Ascending aorta (tissue), 2 donors: ENCODE data around the gene ADAMTS6. TPM values are rescaled to one million over a fixed set of nuclear protein-coding genes. Genes with fewer than 3 reads are reported as not detected.

ENCODE experiments used
- DNase-seq, 2 donors: peaks; one replicate each; pipeline ENCODE4 v3.0.0-alpha.2; 2019; ENCODE audit warnings: low spot score in 2 of 2
- H3K27ac ChIP-seq, 2 donors: fragments of 200-600 bp; sonication (generic); one replicate each; pipeline ENCODE4 v1.5.1; 2016 to 2017; ENCODE audit warnings: mild to moderate bottlenecking in 1 of 2
- H3K27me3 ChIP-seq: fragments of 200-600 bp; sonication (generic); one replicate; pipeline ENCODE4 v1.5.1; 2017
- H3K36me3 ChIP-seq, 2 donors: fragments of 200-600 bp; sonication (generic); one replicate each; pipeline ENCODE4 v1.5.1; 2016
- H3K4me1 ChIP-seq, 2 donors: fragments of 200-600 bp; sonication (generic); one replicate each; pipeline ENCODE4 v1.5.1; 2016 to 2017; ENCODE audit warnings: mild to moderate bottlenecking in 1 of 2
- H3K4me3 ChIP-seq, 2 donors: fragments of 200-600 bp; sonication (generic); one replicate each; pipeline ENCODE4 v1.5.1; 2016 to 2017; ENCODE audit warnings: mild to moderate bottlenecking in 1 of 2
- H3K9me3 ChIP-seq, 2 donors: fragments of 200-600 bp; sonication (generic); one replicate each; pipeline ENCODE4 v1.5.1; 2016
- CTCF ChIP-seq, 3 experiments: fragments of 200-600 bp in 2 of 3; fragments of 450-650 bp in 1 of 3; sonication (generic) in 2 of 3; IDR thresholded peaks; one replicate each; pipeline ENCODE4 v1.5.1; 2016 to 2019; ENCODE audit warnings: antibody characterized with exemption in 3 of 3, mild to moderate bottlenecking in 1 of 3, moderate library complexity in 1 of 3
- intact Hi-C: fragments of 100-400 bp; cut with DNase I; formaldehyde crosslinking; loops from one replicate; pipeline ENCODE4 v1.15.1; 2023
- total RNA-seq: library from RNA; depleted of rRNA; stranded (reverse); fragments of >200 nt; gene quantifications from one replicate; pipeline ENCODE4 v1.1.0, GENCODE V29; 2016

The ADAMTS6 gene
- total RNA-seq, 1 donor from 2014 or later = 8.9 TPM

- intact Hi-C loops = no loop called here
- no peak for DNase-seq
- Histone ChIP-seq H3K27ac (peak overlapping the region in 1 of 2 donors; percentile 40), H3K9me3 (no peaks in the 10 kb centered on the region), H3K36me3 (no peaks in the 10 kb centered on the region), H3K27me3 (no peaks in the 10 kb centered on the region), H3K4me1 (peaks cover 0 to 7% of the 10 kb centered on the region in 2 donors), H3K4me3 (no peak overlapping the region)
- no peak for TF ChIP-seq CTCF (IDR thresholded peaks at IDR 0.05)
Observed at GRCh38 chr5:65156933-65157332, 324.8 kb downstream of the ADAMTS6 start.

- intact Hi-C loops = no loop called here
Observed at GRCh38 chr5:65152131-65152530, 329.6 kb downstream of the ADAMTS6 start.

GRCh38 chr5:65151614-65152013 is 330.1 kb downstream of the ADAMTS6 start:
- no peak overlapping the region for H3K27ac ChIP-seq
- H3K9me3 ChIP-seq = no peaks in the 10 kb centered on the region
- TF ChIP-seq CTCF (IDR thresholded peaks at IDR 0.05) = no peak
- intact Hi-C loops = no loop called here
- no peak overlapping the region for H3K4me3 ChIP-seq
- H3K4me1 ChIP-seq = no peaks in the 10 kb centered on the region
- no peaks in the 10 kb centered on the region for H3K36me3 ChIP-seq
- no peaks in the 10 kb centered on the region for H3K27me3 ChIP-seq
- DNase-seq = no peak

More at GRCh38 chr5:65152131-65152530, 329.6 kb downstream of the ADAMTS6 start:
- Histone ChIP-seq H3K27me3 (no peaks in the 10 kb centered on the region), H3K9me3 (no peaks in the 10 kb centered on the region), H3K36me3 (no peaks in the 10 kb centered on the region), H3K4me1 (no peaks in the 10 kb centered on the region), H3K27ac (no peak overlapping the region), H3K4me3 (no peak overlapping the region)
- no peak for TF ChIP-seq CTCF (IDR thresholded peaks at IDR 0.05)
- no peak for DNase-seq

GRCh38 chr5:65150599-65151304 is 331.0 kb downstream of the ADAMTS6 start:
- no peak for TF ChIP-seq CTCF (IDR thresholded peaks at IDR 0.05)
- Histone ChIP-seq H3K9me3 (no peaks in the 10 kb centered on the region), H3K4me3 (no peak overlapping the region), H3K36me3 (no peaks in the 10 kb centered on the region), H3K4me1 (no peaks in the 10 kb centered on the region), H3K27ac (no peak overlapping the region), H3K27me3 (no peaks in the 10 kb centered on the region)
- intact Hi-C loops = no loop called here
- DNase-seq = no peak

- Histone ChIP-seq H3K27me3 (no peaks in the 10 kb centered on the region), H3K36me3 (no peaks in the 10 kb centered on the region), H3K4me3 (no peak overlapping the region), H3K4me1 (no peaks in the 10 kb centered on the region), H3K9me3 (no peaks in the 10 kb centered on the region), H3K27ac (no peak overlapping the region)
- no peak for DNase-seq
- TF ChIP-seq CTCF (IDR thresholded peaks at IDR 0.05) = no peak
- intact Hi-C loops = no loop called here
Observed at GRCh38 chr5:65149827-65150226, 331.9 kb downstream of the ADAMTS6 start.
